Endodermal cell (in vitro differentiated cells): ENCODE results near the gene CHD8. TPM values are rescaled to one million over a fixed set of nuclear protein-coding genes. Genes with fewer than 3 reads are reported as not detected.
A peak's percentile ranks its signal among the peaks of the same experiment; 100 is the strongest.

Experiments
- DNase-seq: peaks from one replicate; pipeline ENCODE4 v3.0.0-alpha.2; 2017
- H3K27ac ChIP-seq: 2 replicates; pipeline ENCODE4 v1.5.1; 2013; ENCODE audit warnings: mild to moderate bottlenecking, low read depth, low read length, moderate library complexity
- H3K27me3 ChIP-seq: 2 replicates; pipeline ENCODE4 v1.6.1; 2013; ENCODE audit warnings: mild to moderate bottlenecking, low read length, moderate library complexity; ENCODE audit not compliant: insufficient read depth, control insufficient read depth, poor library complexity, severe bottlenecking
- H3K36me3 ChIP-seq: 2 replicates; pipeline ENCODE4 v1.7.0; 2013; ENCODE audit warnings: mild to moderate bottlenecking, low read length, moderate library complexity; ENCODE audit not compliant: control insufficient read depth, insufficient read depth
- H3K4me1 ChIP-seq: one replicate; pipeline ENCODE4 v1.7.0; 2013; ENCODE audit warnings: low read length; ENCODE audit not compliant: control insufficient read depth, insufficient read depth
- H3K4me3 ChIP-seq: 2 replicates; pipeline ENCODE4 v1.5.1; 2013; ENCODE audit warnings: mild to moderate bottlenecking, low read length, moderate library complexity
- H3K9ac ChIP-seq: 2 replicates; pipeline ENCODE4 v1.6.1; 2013; ENCODE audit warnings: mild to moderate bottlenecking, low read length, moderate library complexity; ENCODE audit not compliant: poor library complexity, severe bottlenecking; ENCODE audit errors: extremely low read depth
- H3K9me3 ChIP-seq: 2 replicates; pipeline ENCODE4 v1.6.1; 2013; ENCODE audit warnings: mild to moderate bottlenecking, low read length, moderate library complexity; ENCODE audit not compliant: control insufficient read depth
- H3K27ac Mint-ChIP-seq: 2 replicates; pipeline ENCODE4 v1.8.0; 2020; ENCODE audit warnings: mixed read lengths
- H3K27me3 Mint-ChIP-seq: 2 replicates; pipeline ENCODE4 v1.8.0; 2021; ENCODE audit warnings: mild to moderate bottlenecking, mixed read lengths; ENCODE audit not compliant: insufficient read depth
- H3K36me3 Mint-ChIP-seq: 2 replicates; pipeline ENCODE4 v1.8.0; 2020; ENCODE audit warnings: low read depth, mixed read lengths
- H3K4me1 Mint-ChIP-seq: 2 replicates; pipeline ENCODE4 v1.8.0; 2020; ENCODE audit warnings: mixed read lengths
- H3K4me3 Mint-ChIP-seq: 2 replicates; pipeline ENCODE4 v1.8.0; 2020; ENCODE audit warnings: mild to moderate bottlenecking, moderate library complexity, mixed read lengths
- H3K9me3 Mint-ChIP-seq: 2 replicates; pipeline ENCODE4 v1.8.0; 2020; ENCODE audit warnings: mild to moderate bottlenecking, mixed read lengths
- CTCF ChIP-seq: fragments of 200-600 bp; sonication (generic); conservative IDR thresholded peaks from 2 replicates; pipeline ENCODE4 v1.5.0; 2021; ENCODE audit warnings: antibody characterized with exemption, mild to moderate bottlenecking
- WGBS, 2 experiments: methylation state at CpG; one replicate each; pipeline versions ENCODE4 v1.1.5 to v1.1.7; 2013; ENCODE audit warnings: missing lambda C conversion rate in 2 of 2, mixed read lengths in 1 of 2; ENCODE audit not compliant: insufficient coverage in 1 of 2, insufficient read length in 1 of 2; 5-methylcytosine and 5-hydroxymethylcytosine counted together
- total RNA-seq, 2 donors: library from RNA; stranded (reverse); fragmentation: NEBNext Ultra II Directional in 1 of 2; extraction: Animal tissue kit (Norgen Biotek cat#: 25700) in 1 of 2; gene quantifications; 2 replicates in 1 of 2; 3 replicates in 1 of 2; pipeline ENCODE4 v1.2.1, GENCODE V29; 2021

The CHD8 gene
- total RNA-seq, 2 donors from 2014 or later, result 126 to 130 TPM

GRCh38 chr14:21395450-21395849 is 60.5 kb downstream of the CHD8 start:
- Mint-ChIP-seq H3K4me3 (no peak overlapping the region), H3K4me1 (no peaks in the 10 kb centered on the region), H3K27me3 (no peaks in the 10 kb centered on the region), H3K36me3 (peaks cover 84% of the 10 kb centered on the region), H3K27ac (no peak overlapping the region), H3K9me3 (no peaks in the 10 kb centered on the region)
- Histone ChIP-seq H3K9ac (no peak overlapping the region), H3K27me3 (no peaks in the 10 kb centered on the region), H3K4me3 (no peak overlapping the region), H3K9me3 (no peaks in the 10 kb centered on the region), H3K4me1 (no peaks in the 10 kb centered on the region), H3K36me3 (peaks cover 94% of the 10 kb centered on the region), H3K27ac (no peak overlapping the region)
- no peak for TF ChIP-seq CTCF
- DNase-seq, result no peak
- 0% methylated on average over 1 of the region's 1 CpG; no CpG with 5 or more reads in 1 of the 2 experiments for WGBS, 2 experiments

GRCh38 chr14:21385188-21385904 is 70.6 kb downstream of the CHD8 start:
- H3K9ac ChIP-seq, result no peak overlapping the region
- 96% methylated on average over 7 of the region's 7 CpGs; no CpG with 5 or more reads in 1 of the 2 experiments for WGBS, 2 experiments
- no peak for TF ChIP-seq CTCF
- Mint-ChIP-seq H3K36me3 (peaks cover 41% of the 10 kb centered on the region), H3K9me3 (no peaks in the 10 kb centered on the region), H3K27me3 (no peaks in the 10 kb centered on the region), H3K27ac (peak overlapping the region; percentile 100), H3K4me3 (peak overlapping the region; percentile 93), H3K4me1 (peaks cover 17% of the 10 kb centered on the region)
- H3K27ac ChIP-seq, result no peak overlapping the region
- no peak for DNase-seq
- H3K9me3 ChIP-seq, result no peaks in the 10 kb centered on the region
- H3K4me3 ChIP-seq, result peak overlapping the region; percentile 99
- no peaks in the 10 kb centered on the region for H3K27me3 ChIP-seq
- peaks cover 57% of the 10 kb centered on the region for H3K36me3 ChIP-seq
- no peaks in the 10 kb centered on the region for H3K4me1 ChIP-seq

- no peaks in the 10 kb centered on the region for H3K9me3 Mint-ChIP-seq
- Histone ChIP-seq H3K4me3 (peak overlapping the region; percentile 99), H3K27me3 (no peaks in the 10 kb centered on the region), H3K4me1 (no peaks in the 10 kb centered on the region), H3K9me3 (no peaks in the 10 kb centered on the region), H3K27ac (peak overlapping the region; percentile 71), H3K9ac (peak overlapping the region; percentile 96), H3K36me3 (peaks cover 49% of the 10 kb centered on the region)
- no peaks in the 10 kb centered on the region for H3K27me3 Mint-ChIP-seq
- no peak for TF ChIP-seq CTCF
- H3K4me3 Mint-ChIP-seq, result peak overlapping the region; percentile 93
- DNase-seq, result no peak
- H3K4me1 Mint-ChIP-seq, result peaks cover 19% of the 10 kb centered on the region
- 8 to 10% methylated on average over 11 to 12 of the region's 12 CpGs for WGBS, 2 experiments
- H3K27ac Mint-ChIP-seq, result peak overlapping the region; percentile 100
- H3K36me3 Mint-ChIP-seq, result peaks cover 34% of the 10 kb centered on the region
These were observed 71.5 kb downstream of the CHD8 start for GRCh38 chr14:21384494-21384851.
